ENCODE measurements around the gene ZNF142.

DNA sequence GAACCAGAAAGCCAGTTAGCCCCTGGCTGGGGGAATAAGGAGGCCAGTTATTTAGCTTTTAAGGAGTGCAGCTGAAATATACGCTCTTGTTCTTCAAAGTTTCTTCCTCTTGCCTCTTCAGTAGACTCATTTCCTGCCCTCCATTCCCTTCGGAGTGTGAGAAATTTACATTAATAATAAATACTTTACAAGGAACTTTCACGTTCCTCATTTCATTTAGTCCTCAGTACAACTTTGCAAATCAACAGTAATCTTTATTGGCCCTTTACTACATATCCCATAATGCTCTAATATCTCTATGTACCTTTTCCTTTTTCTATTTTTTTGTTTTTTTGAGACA, 36.1 kb downstream of the ZNF142 start:
- TF ChIP-seq, protein P1, sequence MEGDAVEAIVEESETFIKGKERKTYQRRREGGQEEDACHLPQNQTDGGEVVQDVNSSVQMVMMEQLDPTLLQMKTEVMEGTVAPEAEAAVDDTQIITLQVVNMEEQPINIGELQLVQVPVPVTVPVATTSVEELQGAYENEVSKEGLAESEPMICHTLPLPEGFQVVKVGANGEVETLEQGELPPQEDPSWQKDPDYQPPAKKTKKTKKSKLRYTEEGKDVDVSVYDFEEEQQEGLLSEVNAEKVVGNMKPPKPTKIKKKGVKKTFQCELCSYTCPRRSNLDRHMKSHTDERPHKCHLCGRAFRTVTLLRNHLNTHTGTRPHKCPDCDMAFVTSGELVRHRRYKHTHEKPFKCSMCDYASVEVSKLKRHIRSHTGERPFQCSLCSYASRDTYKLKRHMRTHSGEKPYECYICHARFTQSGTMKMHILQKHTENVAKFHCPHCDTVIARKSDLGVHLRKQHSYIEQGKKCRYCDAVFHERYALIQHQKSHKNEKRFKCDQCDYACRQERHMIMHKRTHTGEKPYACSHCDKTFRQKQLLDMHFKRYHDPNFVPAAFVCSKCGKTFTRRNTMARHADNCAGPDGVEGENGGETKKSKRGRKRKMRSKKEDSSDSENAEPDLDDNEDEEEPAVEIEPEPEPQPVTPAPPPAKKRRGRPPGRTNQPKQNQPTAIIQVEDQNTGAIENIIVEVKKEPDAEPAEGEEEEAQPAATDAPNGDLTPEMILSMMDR (IDR thresholded peaks at IDR 0.05): no peak
- no peak for TF ChIP-seq POLR2A (IDR thresholded peaks at IDR 0.05)

Data from heart left ventricle (tissue), 13 donors.